ENCODE measurements around the gene PYDC1.

- TF ChIP-seq ZNF219 (CRISPR knock-in tag; IDR thresholded peaks at IDR 0.05; ENCODE audit: borderline replicate concordance) (no peak), CTCF (IDR thresholded peaks at IDR 0.05) (no peak), GRHL2 (CRISPR knock-in tag; IDR thresholded peaks at IDR 0.05; ENCODE audit: insufficient replicate concordance, severe bottlenecking) (no peak), USF2 (CRISPR knock-in tag; IDR thresholded peaks at IDR 0.05) (no peak), E2F1 (CRISPR knock-in tag; IDR thresholded peaks at IDR 0.05) (no peak), PREB (CRISPR knock-in tag; IDR thresholded peaks at IDR 0.05; ENCODE audit: borderline replicate concordance) (no peak), MAX (CRISPR knock-in tag; IDR thresholded peaks at IDR 0.05) (no peak), CREM (CRISPR knock-in tag; IDR thresholded peaks at IDR 0.05) (no peak), ELF4 (CRISPR knock-in tag; IDR thresholded peaks at IDR 0.05; ENCODE audit: low read depth) (no peak), USF1 (CRISPR knock-in tag; IDR thresholded peaks at IDR 0.05) (no peak), NFE2L1 (CRISPR knock-in tag; IDR thresholded peaks at IDR 0.05) (no peak), ZNF121 (CRISPR knock-in tag; IDR thresholded peaks at IDR 0.05) (no peak), GABPB1 (CRISPR knock-in tag; IDR thresholded peaks at IDR 0.05) (no peak)
Measured at GRCh38 chr16:31224092-31224955, 7.4 kb upstream of the PYDC1 start.

All from WTC11 (cell line).